KMS-11 (cell line): ENCODE results near the gene SLC25A21.

ENCODE experiments used
- H2AFZ ChIP-seq: fragments of 200-600 bp; sonication (generic); 2 replicates; pipeline ENCODE4 v1.6.1; 2016; ENCODE audit warnings: antibody characterized with exemption, mixed run types, low read depth
- H3K27ac ChIP-seq: fragments of 200-600 bp; sonication (generic); 2 replicates; pipeline ENCODE4 v1.6.1; 2016; ENCODE audit warnings: mild to moderate bottlenecking, mixed run types
- H3K27me3 ChIP-seq: fragments of 200-600 bp; sonication (generic); 2 replicates; pipeline ENCODE4 v1.6.1; 2017; ENCODE audit warnings: mild to moderate bottlenecking, low read depth, mixed run types, moderate library complexity; ENCODE audit not compliant: insufficient read depth
- H3K36me3 ChIP-seq: fragments of 200-600 bp; sonication (generic); 2 replicates; pipeline ENCODE4 v1.6.1; 2017; ENCODE audit warnings: mild to moderate bottlenecking, mixed run types; ENCODE audit not compliant: insufficient read depth
- H3K4me1 ChIP-seq: fragments of 200-600 bp; sonication (generic); 2 replicates; pipeline ENCODE4 v1.6.1; 2016; ENCODE audit warnings: mild to moderate bottlenecking, low read depth, mixed run types; ENCODE audit not compliant: poor library complexity, severe bottlenecking
- H3K4me2 ChIP-seq: fragments of 200-600 bp; sonication (generic); 2 replicates; pipeline ENCODE4 v1.7.0; 2016; ENCODE audit warnings: mild to moderate bottlenecking, mixed run types
- H3K4me3 ChIP-seq: fragments of 200-600 bp; sonication (generic); IDR thresholded peaks from 2 replicates; pipeline ENCODE4 v1.6.1; 2017; ENCODE audit warnings: low read depth, low read length, mixed read lengths; ENCODE audit not compliant: insufficient read depth
- H3K79me2 ChIP-seq: fragments of 200-600 bp; sonication (generic); 2 replicates; pipeline ENCODE4 v1.6.1; 2016; ENCODE audit warnings: low read depth, mixed run types; ENCODE audit not compliant: insufficient read depth
- H3K9ac ChIP-seq: fragments of 200-600 bp; sonication (generic); 2 replicates; pipeline ENCODE4 v1.6.1; 2016; ENCODE audit warnings: mild to moderate bottlenecking, mixed run types
- H4K20me1 ChIP-seq: fragments of 200-600 bp; sonication (generic); 2 replicates; pipeline ENCODE4 v1.6.1; 2016; ENCODE audit warnings: mild to moderate bottlenecking, mixed run types; ENCODE audit not compliant: insufficient read depth
- CTCF ChIP-seq: fragments of 200-600 bp; sonication (generic); conservative IDR thresholded peaks from 2 replicates; pipeline ENCODE4 v1.6.1; 2017; ENCODE audit warnings: low read depth, mild to moderate bottlenecking, antibody characterized with exemption, low read length, moderate library complexity, mixed read lengths

SLC25A21 gene

GRCh38 chr14:37202265-37202664 is 29.9 kb upstream of the SLC25A21 start:
- H3K4me3 ChIP-seq, result no peak overlapping the region
- no peak overlapping the region for H3K4me2 ChIP-seq
- H4K20me1 ChIP-seq, result no peaks in the 10 kb centered on the region
- no peaks in the 10 kb centered on the region for H3K79me2 ChIP-seq
- no peaks in the 10 kb centered on the region for H3K27me3 ChIP-seq
- H2AFZ ChIP-seq, result no peak overlapping the region
- H3K27ac ChIP-seq, result no peak overlapping the region
- no peaks in the 10 kb centered on the region for H3K4me1 ChIP-seq
- H3K36me3 ChIP-seq, result no peaks in the 10 kb centered on the region
- no peak for TF ChIP-seq CTCF
- H3K9ac ChIP-seq, result no peak overlapping the region

- no peaks in the 10 kb centered on the region for H3K36me3 ChIP-seq
- H2AFZ ChIP-seq, result no peak overlapping the region
- H4K20me1 ChIP-seq, result no peaks in the 10 kb centered on the region
- H3K27ac ChIP-seq, result no peak overlapping the region
- no peaks in the 10 kb centered on the region for H3K27me3 ChIP-seq
- TF ChIP-seq CTCF, result no peak
- H3K4me3 ChIP-seq, result no peak overlapping the region
- no peaks in the 10 kb centered on the region for H3K4me1 ChIP-seq
- H3K9ac ChIP-seq, result no peak overlapping the region
- H3K4me2 ChIP-seq, result no peak overlapping the region
- no peaks in the 10 kb centered on the region for H3K79me2 ChIP-seq
Observed at GRCh38 chr14:37201724-37202123, 29.3 kb upstream of the SLC25A21 start.

- Histone ChIP-seq H3K4me2 (no peak overlapping the region), H2AFZ (no peak overlapping the region), H3K27ac (no peak overlapping the region), H4K20me1 (no peaks in the 10 kb centered on the region), H3K4me1 (no peaks in the 10 kb centered on the region), H3K36me3 (no peaks in the 10 kb centered on the region), H3K9ac (no peak overlapping the region), H3K79me2 (no peaks in the 10 kb centered on the region), H3K27me3 (no peaks in the 10 kb centered on the region), H3K4me3 (no peak overlapping the region)
- no peak for TF ChIP-seq CTCF
Observed at GRCh38 chr14:37198907-37199306, 26.5 kb upstream of the SLC25A21 start.

GRCh38 chr14:37198273-37198598 is 25.8 kb upstream of the SLC25A21 start:
- Histone ChIP-seq H2AFZ (no peak overlapping the region), H4K20me1 (no peaks in the 10 kb centered on the region), H3K4me1 (no peaks in the 10 kb centered on the region), H3K4me3 (no peak overlapping the region), H3K27me3 (no peaks in the 10 kb centered on the region), H3K36me3 (no peaks in the 10 kb centered on the region), H3K4me2 (no peak overlapping the region), H3K9ac (no peak overlapping the region), H3K27ac (no peak overlapping the region), H3K79me2 (no peaks in the 10 kb centered on the region)
- TF ChIP-seq CTCF, result no peak
